ENCODE results near the gene MERTK.

The MERTK gene

GRCh38 chr2:112048236-112048592, 149.8 kb downstream of the MERTK start:
- H4K8ac ChIP-seq (ENCODE audit: low read depth, low read length), result no peak overlapping the region
- H4K12ac ChIP-seq (ENCODE audit: low read depth, low read length), result no peak overlapping the region
- no peak overlapping the region for H3K9ac ChIP-seq (ENCODE audit: low read length)
- no peaks in the 10 kb centered on the region for H3K27me3 ChIP-seq (ENCODE audit: insufficient read depth, low read length)
- no peak overlapping the region for H3K14ac ChIP-seq (ENCODE audit: low read length)
- DNase-seq, result no peak
- no peak overlapping the region for H3K23ac ChIP-seq (ENCODE audit: low read length)
- H3K36me3 ChIP-seq (ENCODE audit: control insufficient read depth in 1 of 2, insufficient read depth in 2 of 2, low read length in 2 of 2), result no peaks in the 10 kb centered on the region
- no peaks in the 10 kb centered on the region for H3K79me1 ChIP-seq (ENCODE audit: low read length)
- H2BK5ac ChIP-seq (ENCODE audit: low read depth, low read length, poor library complexity), result no peak overlapping the region
- no CpG with 5 or more reads among the region's 4 CpGs for WGBS (ENCODE audit: extremely low coverage, insufficient coverage, insufficient read length)
- H4K91ac ChIP-seq (ENCODE audit: low read depth, low read length), result no peak overlapping the region
- H2AFZ ChIP-seq (ENCODE audit: insufficient read depth, low read length, poor library complexity), result no peak overlapping the region
- H3K4me2 ChIP-seq (ENCODE audit: low read length), result no peak overlapping the region
- H3K4ac ChIP-seq (ENCODE audit: low read depth, low read length), result no peak overlapping the region
- no peak overlapping the region for H2BK12ac ChIP-seq (ENCODE audit: low read length)
- no peaks in the 10 kb centered on the region for H3K79me2 ChIP-seq (ENCODE audit: control insufficient read depth, insufficient read depth, low read length, poor library complexity)
- H2AK5ac ChIP-seq (ENCODE audit: low read length), result no peak overlapping the region
- no peak overlapping the region for H3K18ac ChIP-seq (ENCODE audit: low read length)
- no peak overlapping the region for H3K27ac ChIP-seq (ENCODE audit: low read depth, low read length)
- no peak overlapping the region for H3K4me3 ChIP-seq (ENCODE audit: low read depth, low read length)
- peaks cover 4% of the 10 kb centered on the region for H3K9me3 ChIP-seq (ENCODE audit: insufficient read depth, low read depth, low read length)
- H3K4me1 ChIP-seq (ENCODE audit: control insufficient read depth in 1 of 2, insufficient read depth in 2 of 2, low read length in 2 of 2), result no peaks in the 10 kb centered on the region
- no peak overlapping the region for H2BK120ac ChIP-seq (ENCODE audit: insufficient read depth, low read length, poor library complexity)

- H4K91ac ChIP-seq (ENCODE audit: low read depth, low read length), result no peak overlapping the region
- DNase-seq, result peak; percentile 44 to 80
- H2BK12ac ChIP-seq (ENCODE audit: low read length), result no peak overlapping the region
- no peak overlapping the region for H2AFZ ChIP-seq (ENCODE audit: insufficient read depth, low read length, poor library complexity)
- H3K4me2 ChIP-seq (ENCODE audit: low read length), result no peak overlapping the region
- no peak overlapping the region for H3K9ac ChIP-seq (ENCODE audit: low read length)
- H3K9me3 ChIP-seq (ENCODE audit: insufficient read depth, low read depth, low read length), result peaks cover 4% of the 10 kb centered on the region
- no peak overlapping the region for H4K8ac ChIP-seq (ENCODE audit: low read depth, low read length)
- H3K23ac ChIP-seq (ENCODE audit: low read length), result no peak overlapping the region
- H3K27ac ChIP-seq (ENCODE audit: low read depth, low read length), result no peak overlapping the region
- no peaks in the 10 kb centered on the region for H3K79me1 ChIP-seq (ENCODE audit: low read length)
- no peak overlapping the region for H3K18ac ChIP-seq (ENCODE audit: low read length)
- WGBS (ENCODE audit: extremely low coverage, insufficient coverage, insufficient read length), result no CpG with 5 or more reads among the region's 3 CpGs
- no peak overlapping the region for H3K4ac ChIP-seq (ENCODE audit: low read depth, low read length)
- H3K27me3 ChIP-seq (ENCODE audit: insufficient read depth, low read length), result no peaks in the 10 kb centered on the region
- no peak overlapping the region for H3K4me3 ChIP-seq (ENCODE audit: low read depth, low read length)
- no peaks in the 10 kb centered on the region for H3K4me1 ChIP-seq (ENCODE audit: control insufficient read depth in 1 of 2, insufficient read depth in 2 of 2, low read length in 2 of 2)
- H3K36me3 ChIP-seq (ENCODE audit: control insufficient read depth in 1 of 2, insufficient read depth in 2 of 2, low read length in 2 of 2), result no peaks in the 10 kb centered on the region
- H3K79me2 ChIP-seq (ENCODE audit: control insufficient read depth, insufficient read depth, low read length, poor library complexity), result no peaks in the 10 kb centered on the region
- no peak overlapping the region for H4K12ac ChIP-seq (ENCODE audit: low read depth, low read length)
- H3K14ac ChIP-seq (ENCODE audit: low read length), result no peak overlapping the region
- no peak overlapping the region for H2BK5ac ChIP-seq (ENCODE audit: low read depth, low read length, poor library complexity)
- no peak overlapping the region for H2BK120ac ChIP-seq (ENCODE audit: insufficient read depth, low read length, poor library complexity)
- no peak overlapping the region for H2AK5ac ChIP-seq (ENCODE audit: low read length)
Observed at GRCh38 chr2:112048887-112049286, 150.5 kb downstream of the MERTK start.

GRCh38 chr2:112050316-112050715, 151.9 kb downstream of the MERTK start:
- Histone ChIP-seq H3K23ac (ENCODE audit: low read length) (no peak overlapping the region), H3K9ac (ENCODE audit: low read length) (no peak overlapping the region), H4K12ac (ENCODE audit: low read depth, low read length) (no peak overlapping the region), H2BK120ac (ENCODE audit: insufficient read depth, low read length, poor library complexity) (no peak overlapping the region), H3K4me1 (ENCODE audit: control insufficient read depth in 1 of 2, insufficient read depth in 2 of 2, low read length in 2 of 2) (no peaks in the 10 kb centered on the region), H2AFZ (ENCODE audit: insufficient read depth, low read length, poor library complexity) (no peak overlapping the region), H3K4me3 (ENCODE audit: low read depth, low read length) (no peak overlapping the region), H3K27ac (ENCODE audit: low read depth, low read length) (no peak overlapping the region), H2BK5ac (ENCODE audit: low read depth, low read length, poor library complexity) (no peak overlapping the region), H3K4me2 (ENCODE audit: low read length) (no peak overlapping the region), H3K36me3 (ENCODE audit: control insufficient read depth in 1 of 2, insufficient read depth in 2 of 2, low read length in 2 of 2) (no peaks in the 10 kb centered on the region), H4K91ac (ENCODE audit: low read depth, low read length) (no peak overlapping the region), H3K14ac (ENCODE audit: low read length) (no peak overlapping the region), H3K9me3 (ENCODE audit: insufficient read depth, low read depth, low read length) (peaks cover 2% of the 10 kb centered on the region), H3K79me1 (ENCODE audit: low read length) (peaks cover 4% of the 10 kb centered on the region), H3K27me3 (ENCODE audit: insufficient read depth, low read length) (no peaks in the 10 kb centered on the region), H2AK5ac (ENCODE audit: low read length) (no peak overlapping the region), H2BK12ac (ENCODE audit: low read length) (no peak overlapping the region), H4K8ac (ENCODE audit: low read depth, low read length) (no peak overlapping the region), H3K4ac (ENCODE audit: low read depth, low read length) (no peak overlapping the region), H3K18ac (ENCODE audit: low read length) (no peak overlapping the region), H3K79me2 (ENCODE audit: control insufficient read depth, insufficient read depth, low read length, poor library complexity) (peaks cover 2% of the 10 kb centered on the region)
- no CpG with 5 or more reads among the region's 1 CpG for whole genome bisulfite sequencing (ENCODE audit: extremely low coverage, insufficient coverage, insufficient read length)
- DNase-seq, result no peak

GRCh38 chr2:112053917-112054846, 155.8 kb downstream of the MERTK start:
- Histone ChIP-seq H2BK5ac (ENCODE audit: low read depth, low read length, poor library complexity) (peak overlapping the region; percentile 57), H3K4me3 (ENCODE audit: low read depth, low read length) (peak overlapping the region; percentile 91), H2BK120ac (ENCODE audit: insufficient read depth, low read length, poor library complexity) (peak overlapping the region; percentile 88), H4K91ac (ENCODE audit: low read depth, low read length) (peak overlapping the region; percentile 74), H4K12ac (ENCODE audit: low read depth, low read length) (peak overlapping the region; percentile 75), H2AK5ac (ENCODE audit: low read length) (no peak overlapping the region), H3K4me2 (ENCODE audit: low read length) (peak overlapping the region; percentile 58), H3K4ac (ENCODE audit: low read depth, low read length) (peak overlapping the region; percentile 29), H3K14ac (ENCODE audit: low read length) (peak overlapping the region; percentile 55), H3K9me3 (ENCODE audit: insufficient read depth, low read depth, low read length) (peaks cover 2% of the 10 kb centered on the region), H3K36me3 (ENCODE audit: control insufficient read depth in 1 of 2, insufficient read depth in 2 of 2, low read length in 2 of 2) (no peaks in the 10 kb centered on the region), H4K8ac (ENCODE audit: low read depth, low read length) (peak overlapping the region; percentile 80), H3K79me2 (ENCODE audit: control insufficient read depth, insufficient read depth, low read length, poor library complexity) (peaks cover 10% of the 10 kb centered on the region), H3K9ac (ENCODE audit: low read length) (peak overlapping the region; percentile 75), H2BK12ac (ENCODE audit: low read length) (peak overlapping the region; percentile 19), H3K79me1 (ENCODE audit: low read length) (peaks cover 12% of the 10 kb centered on the region), H3K18ac (ENCODE audit: low read length) (peak overlapping the region; percentile 62), H3K23ac (ENCODE audit: low read length) (no peak overlapping the region), H3K27ac (ENCODE audit: low read depth, low read length) (peak overlapping the region; percentile 95), H3K27me3 (ENCODE audit: insufficient read depth, low read length) (no peaks in the 10 kb centered on the region), H3K4me1 (ENCODE audit: control insufficient read depth in 1 of 2, insufficient read depth in 2 of 2, low read length in 2 of 2) (peaks cover 3 to 9% of the 10 kb centered on the region in 2 experiments), H2AFZ (ENCODE audit: insufficient read depth, low read length, poor library complexity) (peak overlapping the region; percentile 71)
- DNase-seq, result peak; percentile 93 to 98
- WGBS (ENCODE audit: extremely low coverage, insufficient coverage, insufficient read length), result no CpG with 5 or more reads among the region's 62 CpGs

Measured in trophoblast cell (in vitro differentiated cells and primary cell).